SK-N-SH (cell line): ENCODE results near the gene SNX32. TPM values are rescaled to one million over a fixed set of nuclear protein-coding genes. Genes with fewer than 3 reads are reported as not detected.

Source experiments
- CTCF ChIA-PET: fragments of 300-600, 350-600 bp; formaldehyde crosslinking; extraction: SDS; loops from one replicate; lab custom pipeline; 2021; lab: Yijun Ruan, JAX
- POLR2A ChIA-PET: fragments of 350-600 bp; sonication (Branson Sonifier 250); formaldehyde crosslinking; extraction: SDS; loops from one replicate; lab custom pipeline; 2020; ENCODE audit warnings: antibody characterized with exemption, inconsistent platforms; lab: Yijun Ruan, JAX
- DNase-seq: peaks from one replicate; pipeline ENCODE4 v3.0.0; 2012
- H2AFZ ChIP-seq: fragments of 200-600 bp; sonication (generic); 2 replicates; pipeline ENCODE4 v1.8.1; 2016; ENCODE audit warnings: antibody characterized with exemption, mild to moderate bottlenecking, low read depth
- H3F3A ChIP-seq: fragments of 200-600 bp; sonication (generic); replicated peaks from 2 replicates; pipeline ENCODE3; 2016; ENCODE audit warnings: antibody characterized with exemption, mild to moderate bottlenecking; ENCODE audit not compliant: insufficient read depth
- H3K27ac ChIP-seq, 2 experiments: fragments of 200-500 bp in 1 of 2; fragments of 200-600 bp in 1 of 2; sonication (Bioruptor generic) in 1 of 2; sonication (generic), shearing (Covaris generic) in 1 of 2; 2 replicates each; pipeline versions ENCODE4 v1.5.1 to v1.6.1; 2014 to 2016; ENCODE audit warnings: low read depth in 2 of 2, inconsistent platforms in 1 of 2, low read length in 1 of 2, mild to moderate bottlenecking in 1 of 2, mixed read lengths in 1 of 2
- H3K27me3 ChIP-seq: fragments of 200-600 bp; sonication (generic), shearing (Covaris generic); 2 replicates; pipeline ENCODE4 v1.6.1; 2016; ENCODE audit warnings: mixed run types; ENCODE audit not compliant: insufficient read depth
- H3K36me3 ChIP-seq, 2 experiments: fragments of 200-500 bp in 1 of 2; fragments of 200-600 bp in 1 of 2; sonication (Bioruptor generic) in 1 of 2; sonication (generic) in 1 of 2; replicated peaks in 1 of 2; 2 replicates each; pipeline versions ENCODE3 to v1.5.1; 2014 to 2016; ENCODE audit warnings: low read length in 1 of 2, mild to moderate bottlenecking in 1 of 2; ENCODE audit not compliant: insufficient read depth in 2 of 2, control insufficient read depth in 1 of 2
- H3K4me1 ChIP-seq, 2 experiments: fragments of 200-500 bp in 1 of 2; fragments of 200-600 bp in 1 of 2; sonication (Bioruptor generic) in 1 of 2; sonication (generic), shearing (Covaris generic) in 1 of 2; 2 replicates each; pipeline versions ENCODE4 v1.5.1 to v1.6.1; 2014 to 2016; ENCODE audit warnings: low read depth in 1 of 2, low read length in 1 of 2, mixed run types in 1 of 2; ENCODE audit not compliant: insufficient read depth in 2 of 2, control insufficient read depth in 1 of 2
- H3K4me2 ChIP-seq: fragments of 200-600 bp; sonication (generic), shearing (Covaris generic); 2 replicates; pipeline ENCODE4 v1.6.1; 2017; ENCODE audit warnings: mixed run types
- H3K4me3 ChIP-seq, 2 experiments: fragments of 200-500 bp in 1 of 2; fragments of 200-600 bp in 1 of 2; sonication (Bioruptor generic) in 1 of 2; sonication (generic), shearing (Covaris generic) in 1 of 2; 2 replicates each; pipeline versions ENCODE4 v1.5.1 to v1.8.1; 2014 to 2016; ENCODE audit warnings: low read depth in 2 of 2, inconsistent platforms in 1 of 2, low read length in 1 of 2, mild to moderate bottlenecking in 1 of 2, mixed read lengths in 1 of 2, moderate library complexity in 1 of 2
- H3K79me2 ChIP-seq: fragments of 200-600 bp; sonication (generic); 2 replicates; pipeline ENCODE4 v1.8.1; 2017; ENCODE audit warnings: mild to moderate bottlenecking; ENCODE audit not compliant: insufficient read depth
- H3K9ac ChIP-seq: fragments of 200-600 bp; sonication (generic); 2 replicates; pipeline ENCODE4 v1.6.1; 2017; ENCODE audit warnings: mixed run types
- H3K9me2 ChIP-seq: fragments of 200-600 bp; sonication (generic); 2 replicates; pipeline ENCODE4 v1.6.1; 2017; ENCODE audit warnings: mixed run types
- H3K9me3 ChIP-seq: fragments of 200-600 bp; sonication (generic); 2 replicates; pipeline ENCODE4 v1.6.1; 2017; ENCODE audit warnings: mixed run types, mild to moderate bottlenecking, moderate library complexity
- H4K20me1 ChIP-seq: fragments of 200-600 bp; sonication (generic); 2 replicates; pipeline ENCODE4 v1.6.1; 2017; ENCODE audit warnings: mild to moderate bottlenecking, mixed run types; ENCODE audit not compliant: insufficient read depth
- CHD2 ChIP-seq: fragments of 150-350 bp; IDR thresholded peaks from 2 replicates; pipeline ENCODE4 v1.6.1; 2018; ENCODE audit warnings: low read length; ENCODE audit not compliant: partially characterized antibody
- EZH2phosphoT487 ChIP-seq: fragments of 200-600 bp; sonication (generic); IDR thresholded peaks from 2 replicates; pipeline ENCODE4 v1.6.1; 2017; ENCODE audit warnings: low read depth, mixed run types, mild to moderate bottlenecking, antibody characterized with exemption, moderate library complexity, borderline replicate concordance
- FOSL2 ChIP-seq: IDR thresholded peaks from 2 replicates; pipeline ENCODE4 v1.4.0; 2012; ENCODE audit warnings: low read depth, mild to moderate bottlenecking, moderate library complexity, borderline replicate concordance
- FOXM1 ChIP-seq: IDR thresholded peaks from 2 replicates; pipeline ENCODE4 v1.4.0; 2012; ENCODE audit warnings: low read depth, mild to moderate bottlenecking
- GABPA ChIP-seq: IDR thresholded peaks from 2 replicates; pipeline ENCODE4 v1.4.0; 2012; ENCODE audit warnings: low read depth, mild to moderate bottlenecking
- GATA2 ChIP-seq: sonication (generic); formaldehyde crosslinking; IDR thresholded peaks from 2 replicates; pipeline ENCODE4 v1.5.0; 2020; ENCODE audit warnings: mild to moderate bottlenecking, missing genetic modification reagents
- MEF2A ChIP-seq: IDR thresholded peaks from 2 replicates; pipeline ENCODE4 v1.4.0; 2012; ENCODE audit warnings: low read depth, borderline replicate concordance
- RAD21 ChIP-seq: IDR thresholded peaks from 2 replicates; pipeline ENCODE4 v1.6.1; 2012; ENCODE audit warnings: mild to moderate bottlenecking, low read length
- RCOR1 ChIP-seq: fragments of 150-350 bp; IDR thresholded peaks from 2 replicates; pipeline ENCODE4 v1.6.1; 2017; ENCODE audit warnings: antibody characterized with exemption, low read length
- USF2 ChIP-seq: fragments of 150-350 bp; IDR thresholded peaks from 2 replicates; pipeline ENCODE4 v1.6.1; 2017; ENCODE audit warnings: antibody characterized with exemption, low read length, low read depth, borderline replicate concordance
- ZBTB33 ChIP-seq: IDR thresholded peaks from 2 replicates; pipeline ENCODE4 v1.4.0; 2012; ENCODE audit warnings: low read depth, borderline replicate concordance
- WGBS: methylation state at CpG from one replicate; pipeline ENCODE4 v1.1.6; 2017; ENCODE audit warnings: low lambda C conversion rate; 5-methylcytosine and 5-hydroxymethylcytosine counted together
- polyA plus RNA-seq, 3 experiments: library from polyadenylated mRNA; depleted of rRNA; stranded (reverse); fragments of >200 nt; gene quantifications; 2 replicates each; pipeline ENCODE4 v1.2.3, GENCODE V29; 2012
- TF ChIP-seq, protein P1 (sequence below): IDR thresholded peaks from 2 replicates; pipeline ENCODE4 v1.4.0; 2012; ENCODE audit warnings: low read depth, borderline replicate concordance
- TF ChIP-seq, protein P2 (sequence below): IDR thresholded peaks from 2 replicates; pipeline ENCODE4; 2012

The SNX32 gene
- polyA plus RNA-seq, 1 of the 3 experiments (the other 2 are of a cell fraction), result 1.0 TPM

GRCh38 chr11:65816696-65817095 is 17.1 kb upstream of the SNX32 start:
- no peaks in the 10 kb centered on the region for H4K20me1 ChIP-seq
- no peaks in the 10 kb centered on the region for H3K9me3 ChIP-seq
- peak overlapping the region; percentile 76; the same call in 1 of the 2 replicates for H3K4me2 ChIP-seq
- TF ChIP-seq RCOR1 (no peak), GABPA (no peak), RAD21 (no peak), ZBTB33 (no peak), FOSL2 (no peak), CHD2 (no peak), FOXM1 (no peak), EZH2phosphoT487 (no peak), USF2 (no peak)
- TF ChIP-seq, protein P1, sequence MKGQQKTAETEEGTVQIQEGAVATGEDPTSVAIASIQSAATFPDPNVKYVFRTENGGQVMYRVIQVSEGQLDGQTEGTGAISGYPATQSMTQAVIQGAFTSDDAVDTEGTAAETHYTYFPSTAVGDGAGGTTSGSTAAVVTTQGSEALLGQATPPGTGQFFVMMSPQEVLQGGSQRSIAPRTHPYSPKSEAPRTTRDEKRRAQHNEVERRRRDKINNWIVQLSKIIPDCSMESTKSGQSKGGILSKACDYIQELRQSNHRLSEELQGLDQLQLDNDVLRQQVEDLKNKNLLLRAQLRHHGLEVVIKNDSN, result no peak
- H3K36me3 ChIP-seq, result no peaks in the 10 kb centered on the region
- no peak for DNase-seq
- peaks cover 0 to 3% of the 10 kb centered on the region in 2 experiments; a peak in 1 of 4 replicates for H3K4me1 ChIP-seq
- no peaks in the 10 kb centered on the region for H3F3A ChIP-seq
- ChIA-PET CTCF (interaction anchor here (0.7 to 13.8 kb wide), 23 partner anchors 12 to 406 kb away, joined by 3 to 111 read pairs (median 10); partner anchors contain the start of genes AP5B1, CCDC85B, KAT5 and OVOL1), POLR2A (interaction anchor here (2.9 kb wide), 1 partner anchor 105 kb away, joined by 23 read pairs; the partner anchor contains the start of gene KAT5)
- H3K9ac ChIP-seq, result no peak overlapping the region
- no peak overlapping the region for H3K4me3 ChIP-seq
- H2AFZ ChIP-seq, result no peak overlapping the region
- 95% methylated on average over 2 of the region's 3 CpGs for WGBS
- no peaks in the 10 kb centered on the region for H3K27me3 ChIP-seq
- H3K9me2 ChIP-seq, result no peaks in the 10 kb centered on the region
- H3K27ac ChIP-seq, result no peak overlapping the region
- no peaks in the 10 kb centered on the region for H3K79me2 ChIP-seq

DNA sequence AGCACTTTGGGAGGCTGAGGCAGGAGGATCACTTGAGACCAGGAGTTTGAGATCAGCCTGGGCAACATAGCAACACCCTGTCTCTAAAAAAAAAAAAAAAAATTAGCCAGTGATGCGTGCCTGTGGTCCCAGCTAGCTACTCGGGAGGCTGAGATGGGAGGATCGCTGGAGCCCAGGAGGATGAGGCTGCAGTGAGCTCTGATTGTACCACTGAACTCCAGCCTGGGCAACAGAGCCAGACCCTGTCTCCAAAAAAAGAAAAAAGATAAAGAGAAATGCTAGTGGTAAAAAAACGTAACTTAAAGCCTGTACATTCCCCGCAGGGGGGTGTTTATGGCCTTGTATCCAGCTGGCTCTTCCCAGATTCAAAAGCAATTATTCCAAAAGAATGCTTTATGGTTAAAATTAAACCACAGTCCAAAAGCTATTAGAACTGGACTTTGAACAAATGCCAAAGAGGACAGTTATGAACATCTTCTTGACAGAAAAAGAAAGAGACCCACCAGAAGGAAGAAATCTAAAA is 16.4 kb upstream of the SNX32 start:
- H3K9me3 ChIP-seq, result no peaks in the 10 kb centered on the region
- peak overlapping the region; percentile 76 for H3K4me2 ChIP-seq
- peaks cover 0 to 3% of the 10 kb centered on the region in 2 experiments; a peak in 1 of 4 replicates for H3K4me1 ChIP-seq
- no peaks in the 10 kb centered on the region for H3K9me2 ChIP-seq
- H3K36me3 ChIP-seq, result no peaks in the 10 kb centered on the region
- no peaks in the 10 kb centered on the region for H3K27me3 ChIP-seq
- ChIA-PET CTCF (interaction anchor here (0.7 to 13.8 kb wide), 35 partner anchors 8 to 405 kb away, joined by 3 to 111 read pairs (median 6); partner anchors contain the start of genes AP5B1, CCDC85B, KAT5 and OVOL1), POLR2A (interaction anchor here (2.9 kb wide), 1 partner anchor 105 kb away, joined by 23 read pairs; the partner anchor contains the start of gene KAT5)
- peak overlapping the region; percentile 62 to 75 for H3K4me3 ChIP-seq
- 61% methylated on average over 5 of the region's 5 CpGs for WGBS
- H3K79me2 ChIP-seq, result no peaks in the 10 kb centered on the region
- peak overlapping the region in 1 of 2 experiments; percentile 62; a peak in 1 of 4 replicates for H3K27ac ChIP-seq
- H3K9ac ChIP-seq, result peak overlapping the region; percentile 63
- no peak for DNase-seq
- H4K20me1 ChIP-seq, result no peaks in the 10 kb centered on the region
- H3F3A ChIP-seq, result no peaks in the 10 kb centered on the region
- TF ChIP-seq USF2 (no peak), MEF2A (no peak), ZBTB33 (no peak), GATA2 (no peak)
- TF ChIP-seq, protein P2, sequence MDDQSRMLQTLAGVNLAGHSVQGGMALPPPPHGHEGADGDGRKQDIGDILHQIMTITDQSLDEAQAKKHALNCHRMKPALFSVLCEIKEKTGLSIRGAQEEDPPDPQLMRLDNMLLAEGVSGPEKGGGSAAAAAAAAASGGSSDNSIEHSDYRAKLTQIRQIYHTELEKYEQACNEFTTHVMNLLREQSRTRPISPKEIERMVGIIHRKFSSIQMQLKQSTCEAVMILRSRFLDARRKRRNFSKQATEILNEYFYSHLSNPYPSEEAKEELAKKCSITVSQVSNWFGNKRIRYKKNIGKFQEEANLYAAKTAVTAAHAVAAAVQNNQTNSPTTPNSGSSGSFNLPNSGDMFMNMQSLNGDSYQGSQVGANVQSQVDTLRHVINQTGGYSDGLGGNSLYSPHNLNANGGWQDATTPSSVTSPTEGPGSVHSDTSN, result no peak
- peak overlapping the region; percentile 91 for H2AFZ ChIP-seq
